ENCODE results near the gene ERCC6L2. TPM values are rescaled to one million over a fixed set of nuclear protein-coding genes. Genes with fewer than 3 reads are reported as not detected.

Gene ERCC6L2
- total RNA-seq, 1 donor = 102 TPM

DNA sequence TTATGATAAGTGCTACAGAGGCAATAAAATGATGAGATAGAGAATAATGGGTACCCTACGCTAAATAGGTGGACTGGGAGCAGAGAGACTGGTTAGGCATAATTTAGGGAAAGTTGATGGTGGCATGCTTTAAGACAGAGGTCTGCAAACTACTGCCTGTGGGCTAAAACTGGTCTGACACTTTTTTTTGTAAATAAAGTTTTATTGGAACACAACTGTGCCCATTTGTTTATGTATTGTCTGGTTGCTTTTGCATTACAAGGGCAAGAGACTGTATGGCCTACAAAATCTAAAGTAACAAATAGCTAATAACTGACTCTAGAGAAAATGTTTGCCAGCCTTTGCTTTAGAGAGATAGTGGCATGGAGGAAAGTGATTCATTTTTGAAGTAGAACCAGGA lies 2.5 kb downstream of the ERCC6L2 start:
- no peak for DNase-seq (ENCODE audit: low read depth)
- H3K4me3 ChIP-seq (ENCODE audit: low read depth, low read length) = no peak overlapping the region
- TF ChIP-seq, protein P1, sequence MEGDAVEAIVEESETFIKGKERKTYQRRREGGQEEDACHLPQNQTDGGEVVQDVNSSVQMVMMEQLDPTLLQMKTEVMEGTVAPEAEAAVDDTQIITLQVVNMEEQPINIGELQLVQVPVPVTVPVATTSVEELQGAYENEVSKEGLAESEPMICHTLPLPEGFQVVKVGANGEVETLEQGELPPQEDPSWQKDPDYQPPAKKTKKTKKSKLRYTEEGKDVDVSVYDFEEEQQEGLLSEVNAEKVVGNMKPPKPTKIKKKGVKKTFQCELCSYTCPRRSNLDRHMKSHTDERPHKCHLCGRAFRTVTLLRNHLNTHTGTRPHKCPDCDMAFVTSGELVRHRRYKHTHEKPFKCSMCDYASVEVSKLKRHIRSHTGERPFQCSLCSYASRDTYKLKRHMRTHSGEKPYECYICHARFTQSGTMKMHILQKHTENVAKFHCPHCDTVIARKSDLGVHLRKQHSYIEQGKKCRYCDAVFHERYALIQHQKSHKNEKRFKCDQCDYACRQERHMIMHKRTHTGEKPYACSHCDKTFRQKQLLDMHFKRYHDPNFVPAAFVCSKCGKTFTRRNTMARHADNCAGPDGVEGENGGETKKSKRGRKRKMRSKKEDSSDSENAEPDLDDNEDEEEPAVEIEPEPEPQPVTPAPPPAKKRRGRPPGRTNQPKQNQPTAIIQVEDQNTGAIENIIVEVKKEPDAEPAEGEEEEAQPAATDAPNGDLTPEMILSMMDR (IDR thresholded peaks at IDR 0.05; ENCODE audit: insufficient read depth, low read depth, low read length) = no peak

DNA sequence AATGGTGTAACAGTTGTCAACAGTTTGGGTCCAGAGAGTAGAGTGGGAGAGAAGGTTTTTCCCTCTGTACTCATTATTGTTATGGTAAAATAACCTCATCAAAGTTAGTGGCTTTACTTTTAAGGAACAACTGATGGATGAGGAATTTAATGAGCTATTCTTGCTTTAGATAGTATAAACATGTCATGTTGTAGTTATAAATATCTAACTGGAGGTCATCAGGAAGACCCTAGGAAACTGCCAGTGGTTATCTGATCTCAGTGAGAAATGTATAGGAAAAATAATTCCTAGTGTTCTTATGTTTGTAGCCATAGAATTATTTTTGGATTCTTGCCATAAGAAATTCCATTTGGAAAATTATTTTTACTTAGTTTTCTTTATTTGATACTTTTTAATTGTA lies 4.1 kb downstream of the ERCC6L2 start:
- H3K4me3 ChIP-seq (ENCODE audit: low read depth, low read length) = no peak overlapping the region

DNA sequence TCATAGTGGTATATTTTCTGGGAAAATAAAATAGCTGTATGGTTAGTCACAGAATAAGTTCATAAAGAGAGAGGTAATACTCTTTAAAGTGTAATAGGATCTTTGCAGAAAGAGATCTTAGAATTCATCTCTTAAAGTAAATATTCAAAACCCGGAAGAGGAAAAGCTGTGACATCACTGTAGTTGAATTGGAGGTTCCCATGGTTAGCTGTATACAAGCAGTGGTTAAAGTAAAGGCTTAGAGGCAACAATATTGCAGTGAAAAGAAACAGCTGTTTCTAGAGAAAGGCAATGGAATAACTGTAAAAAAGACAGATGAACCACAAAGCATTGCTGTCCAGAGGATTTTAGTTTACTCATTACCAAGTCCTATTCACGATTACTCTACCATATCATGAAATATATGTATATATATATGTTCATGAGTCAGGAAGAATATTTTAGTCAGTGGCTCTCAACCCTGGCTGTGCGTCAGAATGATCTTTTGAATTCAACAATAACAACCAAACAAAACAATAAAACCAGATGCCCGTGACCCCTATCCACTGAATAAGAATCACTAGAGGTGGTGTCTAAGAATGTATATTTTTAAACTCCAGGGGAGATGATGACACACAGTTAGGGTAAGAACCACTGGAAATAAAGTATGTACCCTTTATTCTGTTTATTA lies 4.7 kb downstream of the ERCC6L2 start:
- DNase-seq (ENCODE audit: low read depth) = peak; percentile 92
- H3K4me3 ChIP-seq (ENCODE audit: low read depth, low read length) = no peak overlapping the region
- TF ChIP-seq, protein P1 (IDR thresholded peaks at IDR 0.05; ENCODE audit: insufficient read depth, low read depth, low read length) = no peak

More for the DNA sequence above, 4.1 kb downstream of the ERCC6L2 start:
- TF ChIP-seq, protein P1 (IDR thresholded peaks at IDR 0.05; ENCODE audit: insufficient read depth, low read depth, low read length) = no peak
- DNase-seq (ENCODE audit: low read depth) = peak; percentile 40

DNA sequence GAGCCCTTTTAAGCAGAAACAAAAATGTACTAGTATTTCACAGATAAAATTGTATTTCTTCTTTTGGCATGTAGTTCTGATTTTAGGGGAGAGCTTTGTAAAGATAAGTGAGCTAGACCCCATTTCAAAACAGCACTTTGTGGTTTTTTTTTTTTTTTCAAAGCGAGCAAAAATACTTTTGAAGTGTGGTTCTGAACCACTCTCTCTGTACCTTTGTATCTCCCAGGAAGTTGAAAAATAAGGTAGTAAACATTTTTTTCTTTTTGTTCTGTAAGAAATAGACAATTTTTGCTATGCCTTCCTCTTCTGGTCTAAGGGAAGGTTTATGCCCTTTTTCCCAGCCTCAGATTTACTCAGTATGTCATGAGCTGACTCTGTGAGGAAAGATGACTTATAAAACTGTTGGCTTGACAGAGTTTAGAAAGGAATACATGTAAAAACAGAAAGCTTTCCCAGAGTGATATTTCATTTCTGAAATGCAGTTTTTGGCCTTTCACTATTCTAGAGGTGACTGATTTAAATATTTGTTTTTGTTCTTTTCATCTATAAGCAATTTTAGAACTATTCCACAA lies 12.5 kb downstream of the ERCC6L2 start:
- TF ChIP-seq, protein P1 (IDR thresholded peaks at IDR 0.05; ENCODE audit: insufficient read depth, low read depth, low read length) = no peak
- no peak overlapping the region for H3K4me3 ChIP-seq (ENCODE audit: low read depth, low read length)

DNA sequence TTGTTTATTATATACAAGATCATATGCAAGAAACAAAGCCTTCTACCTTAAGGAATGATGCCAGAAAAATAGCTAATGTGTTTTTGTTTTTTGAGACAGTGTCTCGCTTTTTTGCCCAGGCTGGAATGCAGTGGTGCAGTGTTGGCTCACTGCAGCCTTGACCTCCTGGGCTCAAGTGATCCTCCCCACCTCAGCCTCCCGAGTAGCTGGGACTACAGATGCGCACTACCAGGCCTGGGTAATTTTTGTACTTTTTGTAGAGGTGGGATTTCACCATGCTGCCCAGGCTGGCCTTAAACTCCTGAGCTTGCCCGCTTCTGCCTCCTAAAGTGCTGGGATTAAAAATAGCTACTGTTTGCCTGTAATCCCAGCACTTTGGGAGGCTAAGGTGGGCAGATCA lies 15.1 kb downstream of the ERCC6L2 start:
- no peak overlapping the region for H3K4me3 ChIP-seq (ENCODE audit: low read depth, low read length)
- DNase-seq (ENCODE audit: low read depth) = no peak
- TF ChIP-seq, protein P1 (IDR thresholded peaks at IDR 0.05; ENCODE audit: insufficient read depth, low read depth, low read length) = no peak

More for the DNA sequence above, 12.5 kb downstream of the ERCC6L2 start:
- DNase-seq (ENCODE audit: low read depth) = no peak

DNA sequence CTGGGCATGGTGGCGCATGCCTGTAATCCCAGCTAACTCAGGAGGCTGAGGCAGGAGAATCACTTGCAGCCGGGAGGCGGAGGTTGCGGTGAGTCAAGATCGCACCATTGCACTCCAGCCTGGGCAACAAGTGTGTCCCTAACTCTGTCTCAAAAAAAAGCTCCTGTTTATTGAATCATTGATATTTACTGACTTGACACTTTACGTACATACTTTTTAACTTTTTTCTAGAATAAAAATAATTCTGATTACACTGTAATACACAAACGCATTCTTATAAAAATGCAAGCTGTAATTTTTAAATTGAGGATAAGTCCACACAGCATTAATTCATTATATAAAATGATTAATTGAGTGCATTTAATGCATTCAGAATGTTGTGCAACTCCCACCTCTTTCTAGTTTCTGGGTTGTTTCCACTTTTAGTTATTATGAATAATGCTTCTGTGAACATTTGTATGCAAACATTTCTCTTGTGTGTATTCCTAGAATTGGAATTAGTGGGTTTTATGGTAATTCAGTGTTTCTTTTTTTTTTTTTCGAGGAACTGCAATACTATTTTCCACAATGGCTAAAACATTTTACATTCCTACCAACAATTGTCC lies 15.7 kb downstream of the ERCC6L2 start:
- DNase-seq (ENCODE audit: low read depth) = no peak
- TF ChIP-seq, protein P1 (IDR thresholded peaks at IDR 0.05; ENCODE audit: insufficient read depth, low read depth, low read length) = no peak
- H3K4me3 ChIP-seq (ENCODE audit: low read depth, low read length) = no peak overlapping the region
